GM19324 (cell line): ENCODE data around the gene C13orf46.

Experiments
- ATAC-seq: cut with Tn5 transposase; IDR thresholded peaks from one replicate; pipeline ENCODE4 v1.9.1; 2021; ENCODE audit warnings: mild to moderate bottlenecking, moderate library complexity; ENCODE audit not compliant: unreplicated experiment, low FRiP score

Gene C13orf46

DNA sequence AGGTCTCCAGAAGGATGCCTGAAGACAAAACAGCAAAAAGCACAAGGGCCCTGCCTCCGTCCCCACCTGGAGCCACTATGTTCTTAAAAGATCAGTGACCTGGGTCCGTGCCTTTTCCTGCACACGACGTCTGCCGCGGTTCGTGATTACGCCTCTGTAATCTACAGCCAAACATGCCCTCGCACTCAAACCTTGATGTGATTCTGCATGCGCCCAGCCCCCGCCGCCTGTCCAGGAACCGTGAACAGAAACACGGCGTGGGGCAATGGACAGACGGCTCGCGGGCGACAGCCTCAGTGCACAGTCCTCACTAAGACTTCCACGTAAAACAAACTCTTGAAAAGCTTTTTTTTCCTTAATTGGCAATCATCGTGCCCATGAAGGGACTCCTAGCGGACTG lies 15.5 kb downstream of the C13orf46 start:
- no peak for ATAC-seq

DNA sequence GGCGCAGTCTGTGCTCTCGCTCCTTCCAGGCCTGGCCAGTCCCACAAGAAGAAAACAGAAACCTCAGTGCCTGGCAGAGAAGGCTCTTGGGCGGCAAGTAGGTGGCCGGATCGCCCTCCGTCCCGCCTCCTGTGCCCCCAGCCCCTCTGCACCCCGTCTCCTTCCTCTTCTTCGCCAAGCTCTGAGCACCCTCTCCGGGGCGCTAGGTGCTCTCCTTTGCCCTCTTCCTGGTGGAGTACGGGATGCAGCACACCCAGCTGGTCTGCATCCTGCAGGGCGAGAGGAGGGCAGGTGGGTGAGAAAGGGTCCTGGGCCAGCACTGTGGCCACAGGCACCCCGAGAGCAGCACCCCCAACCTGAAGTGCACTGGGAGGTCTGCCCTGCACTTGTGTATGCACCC lies 17.3 kb downstream of the C13orf46 start:
- no peak for ATAC-seq

DNA sequence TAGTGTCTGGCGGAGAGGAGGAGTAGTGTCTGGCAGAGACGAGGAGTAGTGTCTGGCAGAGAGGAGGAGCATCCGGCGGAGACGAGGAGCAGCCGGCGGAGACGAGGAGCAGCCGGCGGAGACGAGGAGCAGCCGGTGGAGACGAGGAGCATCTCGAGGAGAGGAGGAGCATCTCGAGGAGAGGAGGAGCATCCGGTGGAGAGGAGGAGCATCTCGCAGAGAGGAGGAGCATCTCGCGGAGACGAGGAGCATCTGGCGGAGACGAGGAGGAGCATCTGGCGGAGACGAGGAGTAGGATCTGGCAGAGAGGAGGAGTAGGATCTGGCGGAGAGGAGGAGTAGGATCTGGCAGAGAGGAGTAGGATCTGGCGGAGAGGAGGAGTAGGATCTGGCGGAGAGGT lies 18.2 kb downstream of the C13orf46 start:
- no peak for ATAC-seq

DNA sequence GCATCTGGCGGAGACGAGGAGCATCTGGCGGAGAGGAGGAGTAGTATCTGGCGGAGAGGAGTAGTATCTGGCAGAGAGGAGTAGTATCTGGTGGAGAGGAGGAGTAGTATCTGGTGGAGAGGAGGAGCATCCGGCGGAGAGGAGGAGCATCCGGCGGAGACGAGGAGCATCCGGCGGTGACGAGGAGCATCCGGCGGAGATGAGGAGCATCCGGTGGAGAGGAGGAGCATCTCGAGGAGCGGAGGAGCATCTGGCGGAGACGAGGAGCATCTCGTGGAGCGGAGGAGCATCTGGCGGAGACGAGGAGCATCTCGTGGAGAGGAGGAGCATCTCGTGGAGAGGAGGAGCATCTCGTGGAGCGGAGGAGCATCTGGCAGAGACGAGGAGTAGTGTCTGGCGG lies 18.6 kb downstream of the C13orf46 start:
- ATAC-seq: no peak

DNA sequence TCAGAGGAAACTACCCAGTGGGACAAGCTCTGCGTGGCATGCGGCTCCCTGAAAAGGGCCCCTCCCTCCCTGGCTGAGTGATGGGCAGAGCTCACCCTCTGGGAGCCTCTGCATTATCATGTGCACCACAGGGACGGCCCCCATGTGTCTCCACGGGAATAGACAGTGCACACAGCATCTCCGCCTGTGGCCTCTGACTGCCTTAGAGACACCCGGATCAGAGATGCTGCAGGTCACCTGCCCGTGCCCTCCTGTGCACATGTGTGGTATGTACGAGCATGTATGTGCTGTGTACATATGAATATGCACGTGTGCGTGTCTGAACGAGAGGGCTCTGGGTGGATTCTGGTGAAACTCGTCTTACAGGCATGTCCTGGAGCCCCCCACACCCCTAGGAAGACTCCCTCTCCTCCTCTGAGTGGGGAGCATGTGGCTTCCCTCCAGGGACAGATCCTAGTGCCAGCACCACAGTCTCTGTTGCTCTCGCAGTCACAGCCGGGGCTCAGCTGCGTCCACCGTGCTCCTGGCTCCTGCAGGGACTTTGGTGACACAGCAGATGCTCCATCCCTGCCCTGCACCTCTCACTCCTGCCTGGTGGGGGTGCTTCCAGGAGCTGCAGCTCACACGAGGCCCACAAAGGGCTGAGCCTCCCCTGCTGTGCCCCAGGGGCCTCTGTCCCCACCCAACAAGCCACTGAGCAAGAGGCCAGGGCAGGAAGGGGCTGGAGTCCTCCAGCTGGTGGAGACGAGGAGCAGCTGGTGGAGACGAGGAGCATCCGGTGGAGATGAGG lies 19.6 kb downstream of the C13orf46 start:
- ATAC-seq: no peak

DNA sequence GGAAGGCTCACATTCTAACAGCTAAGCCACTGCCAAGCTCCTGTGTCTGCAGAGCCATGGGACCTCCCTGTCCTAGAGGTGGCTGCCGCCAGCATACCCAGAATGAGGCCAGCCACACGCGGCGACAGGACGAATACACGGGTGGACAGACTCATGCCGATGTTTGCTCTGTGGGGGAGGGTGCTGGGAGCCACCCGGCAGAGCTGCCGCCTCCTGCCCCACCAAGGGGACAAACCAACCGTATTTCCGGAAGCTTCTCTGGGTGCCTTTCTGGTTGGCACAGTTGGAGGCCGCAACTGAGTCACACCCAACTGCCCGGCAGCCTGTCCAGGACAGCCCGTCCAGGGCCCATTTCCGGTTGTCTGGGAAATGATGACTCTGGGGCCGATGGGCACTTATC lies 20.3 kb downstream of the C13orf46 start:
- ATAC-seq: no peak

DNA sequence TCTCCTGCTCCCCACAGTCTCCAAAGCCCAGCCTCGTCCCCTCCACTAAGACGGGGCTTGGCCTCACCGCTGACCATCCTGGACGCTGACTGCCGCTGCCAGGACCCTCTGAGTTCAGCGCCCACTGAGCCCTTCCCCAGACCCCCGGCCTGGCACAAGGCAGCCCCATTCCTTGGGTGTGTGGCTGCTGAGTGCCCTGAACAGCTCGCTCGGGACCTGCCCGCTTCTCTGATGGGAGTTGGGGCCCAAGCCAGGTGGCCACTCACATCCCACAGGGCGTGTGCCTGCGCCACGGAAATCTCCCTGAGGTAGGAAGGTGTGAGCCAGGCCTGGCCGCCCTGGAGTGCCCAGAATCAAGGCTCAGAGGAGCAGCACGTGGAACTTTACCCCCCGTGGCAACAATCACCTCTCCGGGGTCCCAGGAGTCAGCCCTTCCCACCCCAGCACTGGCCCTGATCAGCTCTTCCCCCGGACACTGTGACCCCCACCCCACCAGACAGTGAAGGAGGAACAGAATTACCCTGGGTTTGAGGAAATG lies 20.8 kb downstream of the C13orf46 start:
- no peak for ATAC-seq

DNA sequence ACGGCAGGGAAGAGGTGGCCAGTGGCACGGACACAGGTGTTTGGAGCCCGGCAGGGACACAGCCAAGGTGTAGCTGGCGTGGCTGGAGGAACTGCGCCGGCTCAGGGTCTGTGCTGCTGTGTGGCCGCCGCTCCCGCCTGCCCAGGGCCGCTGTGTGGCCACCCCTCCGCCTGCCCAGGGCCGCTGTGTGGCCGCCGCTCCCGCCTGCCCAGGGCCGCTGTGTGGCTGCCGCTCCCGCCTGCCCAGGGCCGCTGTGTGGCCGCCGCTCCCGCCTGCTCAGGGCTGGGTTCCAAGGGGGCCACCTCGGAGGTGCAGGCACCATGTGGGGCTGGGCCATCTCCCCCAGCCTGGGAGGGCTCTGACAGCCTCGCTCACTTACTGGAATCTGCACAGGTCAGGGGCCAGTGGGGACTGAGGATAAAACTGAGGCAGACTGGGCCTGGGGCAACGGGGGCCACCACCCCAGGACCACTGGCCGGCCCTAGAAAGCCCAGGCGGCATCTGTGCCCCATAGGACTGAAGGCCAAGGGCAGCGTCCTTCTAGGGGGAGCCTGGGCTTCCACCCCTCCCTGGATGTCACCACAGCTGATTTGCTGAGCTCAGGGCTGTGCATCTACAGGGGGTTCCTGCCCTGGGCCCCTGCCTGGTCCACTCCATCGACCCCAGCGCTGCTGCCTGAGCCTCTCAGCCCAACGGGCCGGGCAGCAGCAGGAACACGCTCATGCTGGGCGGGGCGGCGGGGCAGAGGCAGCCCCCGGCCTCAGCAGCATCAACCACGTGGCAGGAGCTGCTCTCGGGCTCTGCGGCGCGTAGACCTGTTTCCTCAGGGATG lies 21.5 kb downstream of the C13orf46 start:
- no peak for ATAC-seq

DNA sequence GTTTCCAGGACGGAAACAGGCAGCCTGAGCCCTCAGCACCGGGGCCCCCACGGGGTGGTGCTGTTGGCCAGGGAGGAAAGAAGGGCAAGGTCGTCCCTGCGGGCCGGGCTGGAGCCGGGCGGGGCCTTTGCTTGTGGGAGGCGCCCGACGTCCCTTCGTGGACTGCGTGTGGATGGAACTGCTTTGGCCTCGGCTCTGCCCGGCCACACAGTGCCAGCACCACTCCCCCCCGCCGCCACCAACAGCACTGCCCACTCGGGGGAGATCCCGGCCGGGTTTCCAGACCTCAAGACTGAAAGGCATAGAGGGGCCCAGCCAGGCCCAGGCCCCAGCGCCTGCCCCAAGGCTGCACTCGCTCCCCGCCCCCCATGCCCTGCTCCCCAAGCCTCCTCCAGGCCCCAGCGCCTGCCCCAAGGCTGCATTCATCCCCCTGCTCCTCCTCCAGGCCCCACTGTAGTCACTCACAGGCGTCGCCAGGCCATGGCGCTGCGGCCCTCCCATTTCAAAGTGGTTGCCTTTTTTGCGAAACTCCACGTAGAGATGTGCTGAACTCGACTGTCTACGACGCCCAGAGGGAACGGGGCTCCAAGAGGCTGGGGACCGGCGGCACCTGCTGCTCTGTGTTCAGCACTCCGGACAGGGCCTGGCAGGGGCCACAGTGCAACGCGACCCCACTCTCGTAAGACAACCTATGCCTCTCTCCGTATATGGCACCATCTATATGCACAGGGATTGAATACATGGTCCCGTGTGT lies 22.5 kb downstream of the C13orf46 start:
- ATAC-seq: no peak

DNA sequence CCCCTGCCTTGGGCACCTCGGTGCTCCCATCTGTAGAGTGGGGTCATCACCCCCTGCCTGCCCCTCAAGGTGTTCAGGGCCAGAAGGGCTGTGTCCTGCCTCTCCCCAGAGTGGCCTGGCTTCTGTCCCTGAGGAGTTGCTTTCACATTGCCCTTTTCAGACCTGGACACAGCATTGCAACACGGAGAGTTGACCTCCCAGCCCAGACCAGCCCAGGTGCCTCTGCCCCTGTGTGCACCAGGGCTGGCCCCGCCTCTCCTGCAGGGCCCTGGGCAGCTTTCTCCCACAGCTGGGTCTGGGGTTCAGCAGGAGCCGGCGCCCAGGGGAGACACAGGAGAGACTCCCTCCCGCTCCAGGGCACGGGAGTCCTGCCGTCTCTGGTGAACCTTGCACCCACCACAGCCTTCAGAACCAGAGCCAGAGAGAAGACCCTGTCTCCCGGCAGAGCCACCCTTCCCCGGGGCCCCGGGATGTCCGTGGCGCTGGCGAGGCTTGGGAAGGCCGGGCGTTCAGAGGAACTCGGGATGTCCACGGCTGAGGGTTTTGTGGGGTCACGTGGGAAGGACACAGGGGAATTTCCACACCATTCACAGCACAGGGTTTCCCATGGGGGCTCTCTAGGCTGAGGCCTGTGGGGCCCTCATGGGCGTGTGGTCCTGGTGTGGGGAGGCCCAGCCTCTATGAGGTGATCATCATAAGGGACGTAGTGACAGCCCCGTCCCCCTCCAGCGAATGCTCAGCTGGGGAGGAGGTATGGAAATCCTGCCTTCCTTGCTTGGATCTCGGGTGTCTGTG lies 23.2 kb downstream of the C13orf46 start:
- ATAC-seq: no peak

DNA sequence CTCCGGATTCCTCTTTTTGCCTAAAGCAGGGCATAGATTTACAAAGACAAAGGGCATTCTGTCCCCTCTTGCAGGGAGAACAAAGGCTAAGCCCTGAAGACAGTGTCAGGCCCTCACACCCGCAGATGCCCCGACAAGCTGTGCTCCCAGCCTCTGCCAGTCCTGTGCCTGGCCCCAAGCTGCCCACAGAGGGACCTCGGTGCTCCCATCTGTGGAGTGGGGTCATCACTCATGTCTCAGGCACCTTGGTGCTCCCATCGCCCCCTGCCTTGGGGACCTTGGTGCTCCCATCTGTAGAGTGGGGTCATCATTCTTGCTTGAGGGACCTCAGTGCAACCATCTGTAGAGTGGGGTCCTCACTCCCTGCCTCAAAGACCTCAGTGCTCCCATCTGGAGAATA lies 24.3 kb downstream of the C13orf46 start:
- no peak for ATAC-seq

DNA sequence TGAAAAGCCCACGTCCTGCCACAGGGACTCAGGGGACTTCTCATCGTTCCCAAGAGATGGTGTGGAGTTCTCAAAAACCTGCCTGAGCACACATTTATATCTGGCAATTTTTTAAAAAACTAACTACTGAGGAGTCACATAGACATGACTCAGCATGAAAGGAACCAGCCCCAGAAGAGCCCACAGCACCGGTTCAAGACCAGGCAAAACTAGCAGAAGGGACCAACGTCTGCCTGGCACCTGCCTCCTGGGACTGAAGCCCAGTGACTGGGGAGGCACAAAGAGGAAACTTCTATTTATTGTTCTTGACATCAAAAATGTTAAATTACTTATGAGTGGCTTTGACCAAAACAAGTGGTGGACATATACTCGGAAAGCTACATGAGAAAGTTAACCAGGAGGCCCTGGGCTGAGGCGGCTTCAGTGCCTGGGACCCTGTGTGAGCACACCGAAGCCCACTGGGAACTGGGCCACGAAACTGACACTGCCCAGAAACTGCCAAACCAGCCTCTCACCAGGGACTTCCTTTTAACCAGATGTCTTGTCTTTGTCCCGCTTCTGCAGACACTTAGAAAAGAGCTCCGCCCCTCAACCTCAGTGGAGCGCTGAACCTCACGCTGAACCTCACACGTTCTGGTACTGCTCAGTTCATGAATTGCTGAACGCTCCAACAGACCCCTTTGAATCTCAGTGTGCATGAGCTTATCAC lies 25.7 kb downstream of the C13orf46 start:
- ATAC-seq: no peak

DNA sequence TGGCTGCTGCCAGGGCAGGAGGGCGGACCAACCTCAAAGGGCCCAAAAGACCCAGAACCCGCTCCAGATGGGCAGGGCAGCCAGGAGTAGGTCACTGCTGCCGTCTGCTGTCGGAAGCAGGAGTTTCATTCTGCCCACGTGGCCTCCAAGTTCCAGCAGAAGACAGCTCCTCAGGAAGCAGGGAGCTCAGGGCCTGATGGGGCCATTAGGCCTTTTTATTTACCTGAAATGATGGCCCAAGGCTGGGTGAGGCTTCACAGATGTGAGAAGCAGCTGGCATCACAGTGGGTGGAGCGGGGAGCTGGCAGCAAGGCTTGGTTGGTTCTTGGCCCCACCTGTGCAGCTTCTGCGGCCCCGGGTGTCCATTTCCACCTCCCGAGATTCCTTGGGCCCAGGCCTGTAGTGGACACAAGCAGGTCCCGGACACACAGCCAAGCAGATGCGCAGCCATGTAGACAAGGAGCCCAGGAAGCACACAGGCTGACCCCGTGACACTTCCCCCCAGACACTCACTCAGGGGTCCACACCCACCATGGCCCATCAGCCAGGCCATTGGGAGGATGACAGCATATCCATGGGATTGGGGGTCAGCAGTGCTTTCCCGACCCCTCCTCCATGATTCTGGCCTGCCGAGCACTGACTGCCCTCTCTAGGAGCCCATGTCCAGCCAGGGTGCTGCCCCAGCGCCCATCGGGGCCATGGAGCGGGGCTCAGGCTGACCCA lies 26.4 kb downstream of the C13orf46 start:
- ATAC-seq: no peak

DNA sequence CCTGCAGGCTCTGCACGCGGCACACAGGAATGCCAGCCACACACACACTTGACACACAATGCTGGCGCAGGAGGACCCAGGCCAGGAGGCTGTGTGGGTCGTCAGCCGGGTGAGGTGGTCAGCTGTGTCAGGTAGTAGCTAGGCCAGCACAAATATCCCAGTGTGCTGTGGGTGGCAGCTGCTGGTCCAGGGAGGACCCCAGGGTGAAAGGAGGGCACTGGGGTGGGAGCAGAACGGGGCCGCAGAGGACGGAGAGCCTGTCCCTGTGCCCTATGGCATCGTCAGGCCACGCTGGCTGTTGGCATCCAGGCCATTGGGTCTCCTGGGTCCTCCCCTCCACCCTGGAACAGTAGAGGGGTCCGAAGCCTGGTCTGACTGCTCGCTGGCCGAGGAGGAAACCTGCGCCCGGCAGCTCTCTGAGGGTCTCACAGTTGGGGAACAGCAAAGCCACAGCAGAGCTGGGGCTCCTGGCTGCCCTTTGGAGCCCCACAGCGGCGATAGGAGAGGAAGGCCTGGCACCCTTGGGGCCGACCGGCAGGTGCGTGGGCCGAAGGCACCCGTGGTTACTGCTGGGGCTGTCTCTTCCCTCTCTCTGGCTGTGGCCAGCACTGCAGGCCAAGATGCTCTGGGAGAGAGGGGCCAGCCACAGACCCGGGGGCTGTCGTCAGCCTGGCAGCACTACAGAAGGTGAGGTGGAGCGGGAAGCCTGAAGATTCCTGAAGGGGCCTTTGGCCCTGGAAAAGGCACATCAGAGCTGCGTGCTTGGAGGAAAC lies 27.3 kb downstream of the C13orf46 start:
- ATAC-seq: no peak

DNA sequence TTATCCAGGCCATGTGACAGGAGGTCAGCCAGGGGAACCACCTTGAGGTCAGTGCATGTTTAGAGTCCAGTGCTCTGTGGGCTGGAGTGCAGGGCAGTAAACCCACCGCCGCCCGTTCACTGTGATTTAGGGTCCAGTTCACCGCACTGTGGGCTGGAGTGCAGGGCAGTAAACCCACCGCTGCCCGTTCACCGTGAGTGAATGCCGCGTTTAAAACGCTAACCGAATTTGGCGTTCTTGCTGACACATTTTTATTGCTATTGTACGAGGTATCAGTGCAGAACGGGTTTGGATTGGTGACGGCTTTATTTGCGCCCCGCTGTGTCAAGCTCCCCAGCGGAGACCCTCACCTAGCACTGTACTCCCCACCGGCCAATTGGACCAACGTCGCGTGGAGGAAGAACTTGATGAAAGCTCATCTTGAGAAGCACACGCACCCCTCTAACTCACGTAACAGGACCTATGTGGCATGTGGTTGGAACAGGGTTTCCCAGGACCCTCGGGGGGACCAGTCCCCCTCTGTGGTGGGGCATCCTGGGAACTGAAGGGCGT lies 27.9 kb downstream of the C13orf46 start:
- no peak for ATAC-seq

DNA sequence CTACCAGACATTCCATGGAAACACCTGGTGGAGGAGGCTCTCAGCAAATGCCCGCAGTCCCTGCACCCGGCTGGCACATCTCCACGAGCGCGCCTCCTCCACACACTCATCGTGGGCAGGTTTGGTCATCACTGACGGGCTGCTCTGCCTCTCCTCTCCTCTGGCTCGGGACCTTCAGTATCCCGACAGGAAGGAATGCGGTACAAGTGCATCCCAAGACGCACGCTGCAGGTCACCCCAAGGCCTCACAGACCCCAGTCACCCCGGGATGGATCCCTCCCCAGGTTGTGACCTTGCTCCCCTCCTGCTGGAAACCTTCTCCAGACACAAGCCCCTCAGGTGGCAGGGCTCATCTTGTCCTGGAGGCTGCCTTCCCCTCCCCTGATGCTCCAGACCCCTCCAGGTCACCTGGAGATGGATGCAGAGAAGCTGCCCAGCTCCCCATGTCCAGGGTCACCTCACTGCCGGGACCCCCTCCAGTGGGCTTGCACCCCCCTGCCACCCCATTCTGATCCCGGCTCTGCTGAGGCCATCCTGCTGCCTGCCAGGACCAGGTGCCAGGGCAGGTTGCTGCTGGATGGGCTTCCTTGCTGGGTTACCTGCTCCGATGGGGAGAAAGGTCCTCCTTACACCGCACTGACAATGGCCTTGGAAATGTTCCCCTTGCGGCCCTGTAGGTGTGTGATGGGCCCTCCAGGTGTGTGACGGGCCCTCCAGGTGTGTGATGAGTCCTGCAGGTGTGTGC lies 29.9 kb downstream of the C13orf46 start:
- ATAC-seq: no peak

DNA sequence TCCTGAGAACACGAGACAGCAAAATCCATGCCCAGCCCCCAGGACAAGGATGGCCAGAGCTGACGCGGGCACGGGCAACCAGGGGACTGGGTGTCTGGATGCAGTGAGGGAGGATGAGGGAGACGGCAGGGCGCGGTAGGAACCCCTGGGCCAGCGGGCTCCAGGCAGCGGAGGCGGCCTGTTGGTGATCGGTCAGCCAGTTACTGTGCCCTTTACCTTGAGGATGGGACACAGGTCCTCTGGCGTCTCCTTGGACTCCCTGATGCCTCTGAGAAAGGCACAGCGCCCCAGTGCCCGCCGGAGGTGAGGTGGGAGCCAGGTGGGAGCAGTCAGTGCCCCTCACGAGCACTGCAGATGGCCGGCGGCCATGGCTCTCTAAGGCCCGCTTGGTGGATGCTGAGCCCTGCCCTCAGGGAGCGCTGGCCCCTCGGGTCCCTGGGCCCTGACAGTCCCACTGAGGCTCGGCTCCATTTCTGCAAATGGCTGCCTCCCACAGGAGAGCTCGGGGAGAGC lies 31.2 kb downstream of the C13orf46 start:
- no peak for ATAC-seq
